Nucleus accumbens (tissue), 56 donors: ENCODE results near the gene BABAM2.

Experiments used
- DNase-seq, 56 donors: peaks; one replicate each; lab custom pipeline; 2025; lab: John Stamatoyannopoulos, UW

The BABAM2 gene

GRCh38 chr2:28347596-28347995 lies 457.1 kb downstream of the BABAM2 start:
- no peak for DNase-seq

DNA sequence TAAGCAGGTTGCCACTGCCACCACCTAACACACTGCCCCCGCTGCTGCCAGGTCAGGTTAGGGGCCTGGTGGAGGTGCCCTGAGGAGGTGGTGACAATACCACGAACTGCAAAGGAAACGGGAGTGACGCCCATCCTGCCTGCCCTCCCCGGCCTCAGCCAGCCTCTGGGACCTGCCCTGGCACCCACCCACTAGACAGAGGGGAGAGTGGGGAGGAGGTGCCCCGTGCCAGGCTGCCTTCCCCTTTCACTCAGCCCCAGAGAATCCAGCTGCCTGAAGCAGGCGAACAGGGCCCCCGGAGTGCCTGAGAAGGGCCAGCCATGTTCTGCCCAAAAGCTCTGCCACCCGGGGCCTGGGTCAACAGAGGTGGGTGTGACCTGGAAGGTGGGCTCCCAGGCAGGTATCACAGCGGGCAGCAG lies 457.6 kb downstream of the BABAM2 start:
- no peak for DNase-seq

- DNase-seq: no peak
These were observed 458.4 kb downstream of the BABAM2 start for GRCh38 chr2:28348921-28349320.

GRCh38 chr2:28349546-28350165 lies 459.1 kb downstream of the BABAM2 start:
- no peak for DNase-seq

- DNase-seq: no peak
These were observed 459.7 kb downstream of the BABAM2 start for GRCh38 chr2:28350196-28350595.

- no peak for DNase-seq
These were observed 460.3 kb downstream of the BABAM2 start for GRCh38 chr2:28350791-28351285.

GRCh38 chr2:28351621-28352020 lies 461.1 kb downstream of the BABAM2 start:
- no peak for DNase-seq

DNA sequence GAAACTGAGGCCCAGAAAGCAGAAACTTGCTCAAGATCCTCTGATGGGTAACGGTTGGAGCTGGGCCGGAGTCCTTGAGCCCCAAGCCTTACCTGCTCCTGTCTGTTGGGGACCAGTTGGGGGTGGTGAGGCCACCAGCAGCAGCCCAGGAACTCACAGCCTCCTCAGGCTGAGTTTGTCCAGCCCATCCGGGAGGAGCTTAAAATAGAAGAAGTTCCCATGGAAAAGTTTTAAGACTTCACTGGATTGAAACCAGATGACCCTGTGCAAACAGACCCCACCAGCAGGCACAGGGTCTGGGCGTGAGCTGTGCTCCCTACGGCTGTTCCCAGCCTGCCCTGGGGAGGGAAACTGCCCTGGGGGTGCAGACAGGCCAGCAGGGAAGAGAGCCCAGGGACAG lies 461.6 kb downstream of the BABAM2 start:
- no peak for DNase-seq

GRCh38 chr2:28352610-28353195 lies 462.2 kb downstream of the BABAM2 start:
- DNase-seq: no peak

- no peak for DNase-seq
These were observed 464.5 kb downstream of the BABAM2 start for GRCh38 chr2:28354920-28355520.

DNA sequence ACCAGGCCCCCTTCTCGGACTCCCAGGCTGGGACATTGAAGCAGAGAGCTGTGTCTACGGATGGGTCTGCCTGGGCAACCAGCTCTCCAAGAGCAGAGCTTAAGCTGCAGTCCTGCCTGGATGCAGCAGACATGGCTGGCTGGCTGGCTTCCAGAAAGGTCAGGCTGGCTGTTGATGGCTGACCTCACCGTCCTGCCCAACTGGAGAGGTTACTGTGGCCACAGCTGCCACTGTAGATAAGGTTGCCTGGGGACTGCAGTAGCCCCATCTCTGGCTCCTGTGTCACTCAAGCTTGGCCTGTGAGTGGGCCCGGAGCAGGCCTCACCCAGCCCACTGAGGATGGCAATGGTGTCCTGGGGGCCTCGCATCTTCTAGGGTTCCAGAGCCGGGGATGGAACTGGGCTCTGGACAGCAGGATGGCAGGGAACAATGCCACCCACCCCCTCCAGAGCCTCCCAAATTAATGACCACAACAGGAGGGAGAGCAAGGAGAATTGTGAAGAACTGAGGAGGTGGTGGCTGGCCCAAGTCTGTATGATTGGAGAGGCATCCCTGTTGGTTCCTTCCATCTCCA lies 465.1 kb downstream of the BABAM2 start:
- DNase-seq: no peak

- DNase-seq: peak in 37 of 56 donors; percentile 6 to 79 (median 28)
These were observed 465.8 kb downstream of the BABAM2 start for GRCh38 chr2:28356095-28356911.

DNA sequence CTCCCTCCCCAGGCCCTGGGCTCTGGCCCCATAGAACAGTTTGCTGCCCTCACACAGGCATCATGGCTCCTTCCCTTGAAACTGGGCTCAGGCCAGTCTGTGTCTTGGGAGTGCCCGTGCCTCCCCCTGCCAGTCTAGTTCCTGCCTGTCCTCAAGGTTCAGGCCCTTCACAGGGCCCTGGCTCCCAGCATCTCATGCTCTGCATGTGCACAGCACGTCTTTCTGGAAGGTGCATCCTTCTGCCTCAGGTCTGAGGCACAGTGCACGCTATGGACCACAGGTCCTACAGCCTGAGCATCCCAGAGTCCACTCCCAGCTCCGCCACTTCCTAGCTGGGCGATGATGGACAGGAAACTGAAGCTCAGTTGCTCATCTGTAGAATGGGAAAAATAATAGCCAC lies 466.5 kb downstream of the BABAM2 start:
- no peak for DNase-seq

DNA sequence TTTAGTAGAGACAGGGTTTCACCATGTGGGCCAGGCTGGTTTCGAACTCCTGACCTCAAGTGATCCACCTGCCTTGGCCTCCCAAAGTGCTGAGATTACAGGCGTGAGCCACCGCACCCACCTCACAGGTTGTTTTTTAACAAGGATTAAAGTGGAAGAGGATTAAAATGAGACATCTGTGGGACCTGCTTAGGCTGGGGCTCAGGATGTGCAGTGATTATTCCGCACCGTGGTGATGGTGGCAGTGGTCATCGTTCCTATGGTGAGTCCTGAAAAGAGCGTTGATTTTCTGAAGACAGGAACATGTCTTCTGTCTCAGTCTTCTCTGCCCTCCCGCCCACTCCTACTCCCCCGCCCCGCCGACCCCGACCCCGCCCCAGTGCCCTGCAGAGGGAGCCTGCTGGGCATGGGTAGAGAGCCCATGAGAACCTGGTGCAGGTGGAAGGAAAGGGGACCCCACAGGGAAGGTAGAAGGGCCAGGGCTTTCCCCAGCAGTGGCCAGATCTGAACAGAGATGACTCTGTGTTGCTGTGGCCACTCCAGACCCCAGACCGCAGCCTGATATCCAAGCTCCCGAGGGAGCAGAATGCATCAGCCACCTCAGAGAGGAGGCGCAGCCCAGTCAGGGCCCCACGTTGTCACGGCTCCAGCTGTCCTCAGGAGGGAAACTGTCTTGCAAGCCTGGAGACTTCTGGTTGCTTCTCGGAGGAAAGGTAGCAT lies 467.6 kb downstream of the BABAM2 start:
- no peak for DNase-seq

DNA sequence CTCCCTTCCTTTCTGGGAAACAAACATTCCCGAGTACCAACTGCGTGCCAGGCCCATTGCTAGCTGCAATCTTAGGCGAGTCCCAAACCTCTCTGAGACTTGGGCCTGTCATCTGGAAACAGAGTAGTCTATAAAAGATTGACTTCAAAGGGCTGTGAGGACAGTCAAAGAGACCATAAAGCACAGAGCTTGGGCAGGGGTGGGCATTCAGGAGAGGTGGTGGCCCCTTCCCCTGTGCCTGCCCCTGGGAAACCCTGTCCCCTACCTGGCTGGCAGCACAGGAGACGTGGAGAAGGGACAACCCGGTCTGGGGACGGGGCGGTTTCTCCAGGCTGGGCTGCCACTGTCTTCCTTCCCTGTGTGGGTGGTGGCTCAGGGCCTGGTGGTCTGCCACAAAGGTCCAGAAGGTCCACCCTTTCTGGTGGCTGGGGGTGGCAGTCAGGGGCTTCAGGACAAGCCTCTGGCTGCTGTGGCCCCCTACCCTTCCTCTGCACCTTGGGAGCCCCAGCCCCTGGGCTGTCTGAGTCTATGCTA lies 468.2 kb downstream of the BABAM2 start:
- no peak for DNase-seq

- DNase-seq: peak in 10 of 56 donors; percentile 6 to 41 (median 18)
These were observed 468.9 kb downstream of the BABAM2 start for GRCh38 chr2:28359222-28360057.

GRCh38 chr2:28360058-28360717 lies 469.7 kb downstream of the BABAM2 start:
- no peak for DNase-seq

- peak in 1 of 56 donors; percentile 28 for DNase-seq
These were observed 470.3 kb downstream of the BABAM2 start for GRCh38 chr2:28360718-28361293.
